GM19239 (cell line): ENCODE results near the gene ABO.
"Not testable (repeated sequence)": the region's sequence is repeated elsewhere in the genome, so short reads cannot be mapped to it uniquely, and the experiment has no call there.

Experiments
- DNase-seq: peaks from one replicate; pipeline ENCODE4 v3.0.0; 2011; ENCODE audit warnings: low spot score; ENCODE audit not compliant: insufficient read length
- FAIRE-seq: peaks from 2 replicates; lab custom pipeline; 2011; peaks lifted over from hg19 to GRCh38; lab: Jason Lieb, UNC

ABO gene

GRCh38 chr9:133294257-133294656, 19.3 kb upstream of the ABO start:
- FAIRE-seq (no peak), DNase-seq (no peak)

GRCh38 chr9:133290751-133291302, 15.8 kb upstream of the ABO start:
- no peak for DNase-seq
- no peak for FAIRE-seq

- FAIRE-seq (no peak), DNase-seq (no peak)
These were observed 11.5 kb upstream of the ABO start for GRCh38 chr9:133286523-133286922.

GRCh38 chr9:133285252-133285775, 10.3 kb upstream of the ABO start:
- no peak for FAIRE-seq

GRCh38 chr9:133284362-133284761, 9.4 kb upstream of the ABO start:
- FAIRE-seq (no peak), DNase-seq (no peak)

More at GRCh38 chr9:133285252-133285775, 10.3 kb upstream of the ABO start:
- no peak for DNase-seq

GRCh38 chr9:133283255-133284032, 8.4 kb upstream of the ABO start:
- FAIRE-seq, DNase-seq: not testable (repeated sequence)

GRCh38 chr9:133282464-133283238, 7.7 kb upstream of the ABO start:
- DNase-seq (no peak), FAIRE-seq (no peak)

- DNase-seq (no peak), FAIRE-seq (no peak)
These were observed 5.4 kb upstream of the ABO start for GRCh38 chr9:133280392-133280791.

GRCh38 chr9:133278161-133279114, 3.4 kb upstream of the ABO start:
- DNase-seq (no peak), FAIRE-seq (no peak)

GRCh38 chr9:133277467-133277866, 2.5 kb upstream of the ABO start:
- no peak for FAIRE-seq
- DNase-seq, result no peak

- FAIRE-seq, result no peak
- DNase-seq, result no peak
These were observed 1.9 kb upstream of the ABO start for GRCh38 chr9:133276923-133277322.

- DNase-seq (no peak), FAIRE-seq (no peak)
These were observed 1.2 kb upstream of the ABO start for GRCh38 chr9:133276001-133276884.

- no peak for FAIRE-seq
- DNase-seq, result no peak
These were observed 531 bp downstream of the ABO start for GRCh38 chr9:133274236-133275104.

- no peak for DNase-seq
- FAIRE-seq, result no peak
These were observed 1.2 kb downstream of the ABO start for GRCh38 chr9:133273819-133274218.

GRCh38 chr9:133273098-133273497, 1.9 kb downstream of the ABO start:
- DNase-seq (no peak), FAIRE-seq (no peak)

GRCh38 chr9:133269537-133270362, 5.3 kb downstream of the ABO start:
- no peak for DNase-seq
- no peak for FAIRE-seq

GRCh38 chr9:133269136-133269535, 5.9 kb downstream of the ABO start:
- not testable (repeated sequence) for DNase-seq, FAIRE-seq
